ENCODE data around the gene CCDC116.

Gene CCDC116

GRCh38 chr22:21646608-21647590, 14.3 kb downstream of the CCDC116 start:
- DNase-seq (ENCODE audit: insufficient read length, low spot score) (peak; percentile 62), FAIRE-seq (no peak)
- TF ChIP-seq POLR2A (IDR thresholded peaks at IDR 0.05; ENCODE audit: low read depth, low read length): no peak

DNA sequence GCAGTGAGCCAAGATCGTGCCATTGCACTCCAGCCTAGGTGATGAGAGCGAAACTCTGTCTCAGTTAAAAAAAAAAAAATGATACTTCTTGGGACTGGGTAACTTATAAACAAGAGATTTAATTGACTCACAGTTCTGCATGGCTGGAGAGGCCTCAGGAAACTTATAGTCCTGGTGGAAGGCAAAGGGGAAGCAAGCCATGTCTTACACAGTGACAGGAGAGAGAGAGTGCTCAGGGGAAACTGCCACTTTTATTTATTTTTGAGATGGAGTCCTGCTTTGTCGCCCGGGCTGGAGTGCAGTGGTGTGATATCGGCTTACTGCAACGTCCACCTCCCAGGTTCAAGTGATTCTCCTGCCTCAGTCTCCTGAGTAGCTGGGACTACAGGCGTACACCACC, 17.7 kb downstream of the CCDC116 start:
- FAIRE-seq (no peak), DNase-seq (ENCODE audit: insufficient read length, low spot score) (no peak)
- no peak for TF ChIP-seq POLR2A (IDR thresholded peaks at IDR 0.05; ENCODE audit: low read depth, low read length)

DNA sequence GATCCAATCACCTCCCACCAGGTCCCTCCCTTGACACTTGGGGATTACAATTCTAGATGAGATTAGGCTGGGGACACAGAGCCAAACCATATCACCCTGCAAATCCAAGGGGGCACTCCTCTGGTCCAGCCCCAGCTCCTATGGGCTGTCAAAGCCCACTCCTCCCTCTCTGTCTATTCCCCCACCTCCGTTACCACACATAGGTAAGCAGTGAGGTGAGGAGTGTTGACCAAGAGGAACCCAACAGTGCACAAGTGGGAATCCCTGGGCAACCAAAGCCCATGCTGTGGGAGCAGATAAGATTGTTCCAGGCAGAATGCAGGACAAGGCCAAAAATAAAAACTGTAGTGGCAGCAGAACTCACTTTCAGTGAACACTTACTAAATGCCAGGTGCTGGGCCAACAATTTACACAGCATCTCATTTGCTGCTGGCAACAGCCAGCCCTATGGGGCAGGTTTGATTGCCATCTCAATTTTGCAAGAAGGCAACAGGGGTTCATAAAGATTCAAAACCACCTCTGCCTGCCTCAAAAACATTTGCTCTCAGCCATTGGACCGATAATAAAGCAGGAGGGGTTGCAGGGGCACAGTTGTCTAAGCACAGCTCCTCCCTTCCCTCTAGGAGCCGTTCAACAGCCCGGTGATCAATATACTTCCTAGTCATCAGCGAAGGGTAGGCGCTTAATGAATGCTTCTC, 18.4 kb downstream of the CCDC116 start:
- FAIRE-seq (no peak), DNase-seq (ENCODE audit: insufficient read length, low spot score) (no peak)
- TF ChIP-seq POLR2A (IDR thresholded peaks at IDR 0.05; ENCODE audit: low read depth, low read length): no peak

GRCh38 chr22:21651521-21652009, 19.0 kb downstream of the CCDC116 start:
- FAIRE-seq: no peak
- no peak for TF ChIP-seq POLR2A (IDR thresholded peaks at IDR 0.05; ENCODE audit: low read depth, low read length)
- DNase-seq (ENCODE audit: insufficient read length, low spot score): no peak

GRCh38 chr22:21652010-21652546, 19.5 kb downstream of the CCDC116 start:
- no peak for FAIRE-seq
- TF ChIP-seq POLR2A (IDR thresholded peaks at IDR 0.05; ENCODE audit: low read depth, low read length): peak; percentile 57
- peak; percentile 90 for DNase-seq (ENCODE audit: insufficient read length, low spot score)

- FAIRE-seq (no peak), DNase-seq (ENCODE audit: insufficient read length, low spot score) (no peak)
- no peak for TF ChIP-seq POLR2A (IDR thresholded peaks at IDR 0.05; ENCODE audit: low read depth, low read length)
These were observed 20.3 kb downstream of the CCDC116 start for GRCh38 chr22:21652547-21653545.

GRCh38 chr22:21657020-21657359, 24.4 kb downstream of the CCDC116 start:
- DNase-seq (ENCODE audit: insufficient read length, low spot score) (no peak), FAIRE-seq (no peak)
- TF ChIP-seq POLR2A (IDR thresholded peaks at IDR 0.05; ENCODE audit: low read depth, low read length): no peak

GRCh38 chr22:21657360-21658032, 24.9 kb downstream of the CCDC116 start:
- FAIRE-seq (no peak), DNase-seq (ENCODE audit: insufficient read length, low spot score) (no peak)
- no peak for TF ChIP-seq POLR2A (IDR thresholded peaks at IDR 0.05; ENCODE audit: low read depth, low read length)

DNA sequence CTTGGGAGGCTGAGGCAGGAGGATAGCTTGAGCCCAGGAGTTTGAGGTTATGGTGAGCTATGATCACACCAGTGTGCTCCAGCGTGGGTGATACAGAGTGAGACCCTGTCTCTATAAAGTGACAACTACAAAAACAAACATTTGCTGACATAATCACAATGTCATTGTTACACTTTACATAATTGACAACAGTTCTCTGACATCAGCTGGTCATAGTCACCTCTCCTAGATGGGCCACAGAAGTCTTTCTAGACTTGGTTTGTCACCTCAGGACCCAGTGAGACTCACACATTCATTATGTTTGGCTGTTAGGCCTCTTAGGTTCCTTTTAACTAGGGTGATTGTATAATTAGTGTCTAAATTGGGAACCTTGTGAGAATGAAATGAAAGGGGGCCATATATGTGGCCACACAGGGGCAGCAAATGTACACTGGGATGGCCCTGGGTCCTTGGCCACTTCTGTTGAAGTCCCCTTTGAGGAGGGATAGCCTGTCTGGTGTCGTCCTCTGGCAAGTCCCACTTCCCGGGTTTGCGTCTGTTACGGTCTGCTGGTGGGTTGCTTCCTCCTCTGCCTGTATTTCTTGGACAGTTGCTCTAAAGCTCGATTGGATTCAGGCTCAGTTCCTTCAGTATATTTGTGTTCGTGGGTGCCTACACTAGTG, 27.4 kb downstream of the CCDC116 start:
- DNase-seq (ENCODE audit: insufficient read length, low spot score) (no peak), FAIRE-seq (no peak)
- no peak for TF ChIP-seq POLR2A (IDR thresholded peaks at IDR 0.05; ENCODE audit: low read depth, low read length)

DNA sequence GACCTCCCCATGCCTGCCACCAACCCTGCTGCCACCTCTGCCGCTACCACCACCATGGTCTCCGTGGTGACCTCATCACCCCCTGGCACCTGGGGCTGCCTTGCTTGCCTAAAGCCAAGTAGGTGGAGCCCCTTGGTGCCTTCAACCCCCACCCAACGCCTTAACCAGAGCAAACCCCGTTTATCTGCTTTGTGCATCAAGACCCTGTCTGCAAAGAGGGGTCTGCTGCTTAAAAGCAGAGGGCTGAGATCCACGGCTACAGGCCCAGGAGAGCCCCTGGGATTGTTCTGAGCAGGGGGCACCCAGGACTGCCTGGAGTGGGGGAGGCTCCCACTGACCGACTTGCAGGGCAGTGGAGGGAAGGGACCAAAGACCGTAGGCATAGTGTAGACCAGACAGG, 28.3 kb downstream of the CCDC116 start:
- DNase-seq (ENCODE audit: insufficient read length, low spot score) (no peak), FAIRE-seq (no peak)
- TF ChIP-seq POLR2A (IDR thresholded peaks at IDR 0.05; ENCODE audit: low read depth, low read length): no peak

DNA sequence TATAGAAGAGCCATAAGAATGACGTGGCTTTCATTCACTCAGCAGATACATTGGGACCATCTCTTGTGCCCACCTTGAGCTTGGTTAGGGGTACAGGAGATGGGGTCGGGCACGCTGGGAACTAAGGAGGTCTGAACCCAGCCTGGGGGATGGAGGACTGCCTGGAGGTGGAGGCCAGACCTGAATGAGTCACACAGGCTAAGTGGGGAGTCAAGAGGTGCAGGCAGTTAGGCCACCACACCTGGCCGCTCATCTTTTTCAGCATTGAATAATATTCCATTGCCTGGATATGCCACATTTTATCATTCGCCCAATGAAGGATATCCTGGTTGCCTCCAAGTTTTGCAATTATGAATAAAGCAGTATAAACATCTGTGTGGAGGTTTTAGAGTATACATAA, 29.4 kb downstream of the CCDC116 start:
- FAIRE-seq (no peak), DNase-seq (ENCODE audit: insufficient read length, low spot score) (no peak)
- no peak for TF ChIP-seq POLR2A (IDR thresholded peaks at IDR 0.05; ENCODE audit: low read depth, low read length)

- no peak for DNase-seq (ENCODE audit: insufficient read length, low spot score)
These were observed 31.2 kb downstream of the CCDC116 start for GRCh38 chr22:21663738-21664137.

More at GRCh38 chr22:21663738-21664137, 31.2 kb downstream of the CCDC116 start:
- no peak for FAIRE-seq
- TF ChIP-seq POLR2A (IDR thresholded peaks at IDR 0.05; ENCODE audit: low read depth, low read length): no peak
